ENCODE results near the gene NMNAT3. TPM values are rescaled to one million over a fixed set of nuclear protein-coding genes. Genes with fewer than 3 reads are reported as not detected.
"Not testable (repeated sequence)": the region's sequence is repeated elsewhere in the genome, so short reads cannot be mapped to it uniquely, and the experiment has no call there.

NMNAT3 gene
- total RNA-seq, 1 donor from 2014 or later, result 4.2 TPM

- Histone ChIP-seq H3K9ac (ENCODE audit: low read depth in 1 of 3, low read length in 3 of 3) (no peak overlapping the region), H3K9me3 (ENCODE audit: control insufficient read depth in 3 of 3, low read length in 3 of 3) (no peaks in the 10 kb centered on the region), H3K27me3 (ENCODE audit: control insufficient read depth in 3 of 3, insufficient read depth in 3 of 3, low read length in 3 of 3) (no peaks in the 10 kb centered on the region), H3K27ac (ENCODE audit: low read depth, low read length) (no peak overlapping the region), H3K4me3 (ENCODE audit: low read length in 3 of 3) (no peak overlapping the region), H3K36me3 (ENCODE audit: control insufficient read depth in 3 of 3, insufficient read depth in 3 of 3, low read length in 3 of 3) (peaks cover 0 to 2% (median 0%) of the 10 kb centered on the region in 3 donors), H3K4me1 (ENCODE audit: control insufficient read depth in 3 of 3, insufficient read depth in 3 of 3, low read length in 3 of 3) (no peaks in the 10 kb centered on the region)
Observed at GRCh38 chr3:139597947-139598346, 79.8 kb downstream of the NMNAT3 start.

GRCh38 chr3:139591186-139591585 is 86.6 kb downstream of the NMNAT3 start:
- H3K4me1 ChIP-seq (ENCODE audit: control insufficient read depth in 3 of 3, insufficient read depth in 3 of 3, low read length in 3 of 3); H3K27me3 ChIP-seq (ENCODE audit: control insufficient read depth in 3 of 3, insufficient read depth in 3 of 3, low read length in 3 of 3); H3K36me3 ChIP-seq (ENCODE audit: control insufficient read depth in 3 of 3, insufficient read depth in 3 of 3, low read length in 3 of 3); H3K9me3 ChIP-seq (ENCODE audit: control insufficient read depth in 3 of 3, low read length in 3 of 3); H3K9ac ChIP-seq (ENCODE audit: low read depth in 1 of 3, low read length in 3 of 3); H3K27ac ChIP-seq (ENCODE audit: low read depth, low read length); H3K4me3 ChIP-seq (ENCODE audit: low read length in 3 of 3): not testable (repeated sequence)

- H3K4me3 ChIP-seq (ENCODE audit: low read length in 3 of 3), result no peak overlapping the region
- H3K27me3 ChIP-seq (ENCODE audit: control insufficient read depth in 3 of 3, insufficient read depth in 3 of 3, low read length in 3 of 3), result no peaks in the 10 kb centered on the region
- H3K9ac ChIP-seq (ENCODE audit: low read depth in 1 of 3, low read length in 3 of 3), result no peak overlapping the region
- H3K36me3 ChIP-seq (ENCODE audit: control insufficient read depth in 3 of 3, insufficient read depth in 3 of 3, low read length in 3 of 3), result peaks cover 0 to 4% (median 0%) of the 10 kb centered on the region in 3 donors
- H3K4me1 ChIP-seq (ENCODE audit: control insufficient read depth in 3 of 3, insufficient read depth in 3 of 3, low read length in 3 of 3), result no peaks in the 10 kb centered on the region
- H3K27ac ChIP-seq (ENCODE audit: low read depth, low read length), result no peak overlapping the region
- no peaks in the 10 kb centered on the region for H3K9me3 ChIP-seq (ENCODE audit: control insufficient read depth in 3 of 3, low read length in 3 of 3)
Observed at GRCh38 chr3:139588450-139588849, 89.3 kb downstream of the NMNAT3 start.

GRCh38 chr3:139587797-139588196 is 90.0 kb downstream of the NMNAT3 start:
- Histone ChIP-seq H3K36me3 (ENCODE audit: control insufficient read depth in 3 of 3, insufficient read depth in 3 of 3, low read length in 3 of 3) (peaks cover 0 to 4% (median 0%) of the 10 kb centered on the region in 3 donors), H3K9ac (ENCODE audit: low read depth in 1 of 3, low read length in 3 of 3) (no peak overlapping the region), H3K4me3 (ENCODE audit: low read length in 3 of 3) (no peak overlapping the region), H3K4me1 (ENCODE audit: control insufficient read depth in 3 of 3, insufficient read depth in 3 of 3, low read length in 3 of 3) (no peaks in the 10 kb centered on the region), H3K9me3 (ENCODE audit: control insufficient read depth in 3 of 3, low read length in 3 of 3) (no peaks in the 10 kb centered on the region), H3K27ac (ENCODE audit: low read depth, low read length) (no peak overlapping the region), H3K27me3 (ENCODE audit: control insufficient read depth in 3 of 3, insufficient read depth in 3 of 3, low read length in 3 of 3) (no peaks in the 10 kb centered on the region)

- Histone ChIP-seq H3K9me3 (ENCODE audit: control insufficient read depth in 3 of 3, low read length in 3 of 3) (no peaks in the 10 kb centered on the region), H3K4me1 (ENCODE audit: control insufficient read depth in 3 of 3, insufficient read depth in 3 of 3, low read length in 3 of 3) (no peaks in the 10 kb centered on the region), H3K27me3 (ENCODE audit: control insufficient read depth in 3 of 3, insufficient read depth in 3 of 3, low read length in 3 of 3) (no peaks in the 10 kb centered on the region), H3K9ac (ENCODE audit: low read depth in 1 of 3, low read length in 3 of 3) (no peak overlapping the region), H3K4me3 (ENCODE audit: low read length in 3 of 3) (no peak overlapping the region), H3K36me3 (ENCODE audit: control insufficient read depth in 3 of 3, insufficient read depth in 3 of 3, low read length in 3 of 3) (peaks cover 0 to 4% (median 0%) of the 10 kb centered on the region in 3 donors), H3K27ac (ENCODE audit: low read depth, low read length) (no peak overlapping the region)
Observed at GRCh38 chr3:139586420-139587017, 91.3 kb downstream of the NMNAT3 start.

- no peak overlapping the region for H3K4me3 ChIP-seq (ENCODE audit: low read length in 3 of 3)
- H3K36me3 ChIP-seq (ENCODE audit: control insufficient read depth in 3 of 3, insufficient read depth in 3 of 3, low read length in 3 of 3), result peaks cover 0 to 4% (median 0%) of the 10 kb centered on the region in 3 donors
- no peak overlapping the region for H3K9ac ChIP-seq (ENCODE audit: low read depth in 1 of 3, low read length in 3 of 3)
- H3K27ac ChIP-seq (ENCODE audit: low read depth, low read length), result no peak overlapping the region
- no peaks in the 10 kb centered on the region for H3K27me3 ChIP-seq (ENCODE audit: control insufficient read depth in 3 of 3, insufficient read depth in 3 of 3, low read length in 3 of 3)
- H3K4me1 ChIP-seq (ENCODE audit: control insufficient read depth in 3 of 3, insufficient read depth in 3 of 3, low read length in 3 of 3), result no peaks in the 10 kb centered on the region
- H3K9me3 ChIP-seq (ENCODE audit: control insufficient read depth in 3 of 3, low read length in 3 of 3), result no peaks in the 10 kb centered on the region
Observed at GRCh38 chr3:139585820-139586219, 92.0 kb downstream of the NMNAT3 start.

GRCh38 chr3:139583651-139584050 is 94.1 kb downstream of the NMNAT3 start:
- not testable (repeated sequence) for H3K9ac ChIP-seq (ENCODE audit: low read depth in 1 of 3, low read length in 3 of 3); H3K4me1 ChIP-seq (ENCODE audit: control insufficient read depth in 3 of 3, insufficient read depth in 3 of 3, low read length in 3 of 3); H3K27ac ChIP-seq (ENCODE audit: low read depth, low read length); H3K36me3 ChIP-seq (ENCODE audit: control insufficient read depth in 3 of 3, insufficient read depth in 3 of 3, low read length in 3 of 3); H3K27me3 ChIP-seq (ENCODE audit: control insufficient read depth in 3 of 3, insufficient read depth in 3 of 3, low read length in 3 of 3); H3K4me3 ChIP-seq (ENCODE audit: low read length in 3 of 3); H3K9me3 ChIP-seq (ENCODE audit: control insufficient read depth in 3 of 3, low read length in 3 of 3)

- Histone ChIP-seq H3K4me1 (ENCODE audit: control insufficient read depth in 3 of 3, insufficient read depth in 3 of 3, low read length in 3 of 3) (peaks cover 0 to 5% (median 0%) of the 10 kb centered on the region in 3 donors), H3K27me3 (ENCODE audit: control insufficient read depth in 3 of 3, insufficient read depth in 3 of 3, low read length in 3 of 3) (no peaks in the 10 kb centered on the region), H3K27ac (ENCODE audit: low read depth, low read length) (no peak overlapping the region), H3K36me3 (ENCODE audit: control insufficient read depth in 3 of 3, insufficient read depth in 3 of 3, low read length in 3 of 3) (peaks cover 0 to 9% (median 8%) of the 10 kb centered on the region in 3 donors), H3K9ac (ENCODE audit: low read depth in 1 of 3, low read length in 3 of 3) (no peak overlapping the region), H3K4me3 (ENCODE audit: low read length in 3 of 3) (no peak overlapping the region), H3K9me3 (ENCODE audit: control insufficient read depth in 3 of 3, low read length in 3 of 3) (no peaks in the 10 kb centered on the region)
Observed at GRCh38 chr3:139578783-139579182, 99.0 kb downstream of the NMNAT3 start.

GRCh38 chr3:139577909-139578308 is 99.9 kb downstream of the NMNAT3 start:
- H3K36me3 ChIP-seq (ENCODE audit: control insufficient read depth in 3 of 3, insufficient read depth in 3 of 3, low read length in 3 of 3), result peaks cover 0 to 9% (median 8%) of the 10 kb centered on the region in 3 donors
- no peak overlapping the region for H3K27ac ChIP-seq (ENCODE audit: low read depth, low read length)
- no peaks in the 10 kb centered on the region for H3K27me3 ChIP-seq (ENCODE audit: control insufficient read depth in 3 of 3, insufficient read depth in 3 of 3, low read length in 3 of 3)
- no peak overlapping the region for H3K4me3 ChIP-seq (ENCODE audit: low read length in 3 of 3)
- no peaks in the 10 kb centered on the region for H3K9me3 ChIP-seq (ENCODE audit: control insufficient read depth in 3 of 3, low read length in 3 of 3)
- no peak overlapping the region for H3K9ac ChIP-seq (ENCODE audit: low read depth in 1 of 3, low read length in 3 of 3)
- peaks cover 0 to 10% (median 0%) of the 10 kb centered on the region in 3 donors for H3K4me1 ChIP-seq (ENCODE audit: control insufficient read depth in 3 of 3, insufficient read depth in 3 of 3, low read length in 3 of 3)

- H3K4me3 ChIP-seq (ENCODE audit: low read length in 3 of 3), result no peak overlapping the region
- H3K36me3 ChIP-seq (ENCODE audit: control insufficient read depth in 3 of 3, insufficient read depth in 3 of 3, low read length in 3 of 3), result peaks cover 0 to 9% (median 8%) of the 10 kb centered on the region in 3 donors
- H3K27ac ChIP-seq (ENCODE audit: low read depth, low read length), result no peak overlapping the region
- H3K27me3 ChIP-seq (ENCODE audit: control insufficient read depth in 3 of 3, insufficient read depth in 3 of 3, low read length in 3 of 3), result no peaks in the 10 kb centered on the region
- H3K9ac ChIP-seq (ENCODE audit: low read depth in 1 of 3, low read length in 3 of 3), result no peak overlapping the region
- no peaks in the 10 kb centered on the region for H3K9me3 ChIP-seq (ENCODE audit: control insufficient read depth in 3 of 3, low read length in 3 of 3)
- H3K4me1 ChIP-seq (ENCODE audit: control insufficient read depth in 3 of 3, insufficient read depth in 3 of 3, low read length in 3 of 3), result peaks cover 0 to 10% (median 0%) of the 10 kb centered on the region in 3 donors
Observed at GRCh38 chr3:139577346-139577745, 100.4 kb downstream of the NMNAT3 start.

Measured in skeletal muscle tissue (tissue), 4 donors.